ENCODE measurements around the gene PARP9. TPM values are rescaled to one million over a fixed set of nuclear protein-coding genes. Genes with fewer than 3 reads are reported as not detected.

Gene PARP9
- 5.0 to 6.1 TPM (median 5.3 TPM) in 5 replicates for total RNA-seq (2022; extraction: Qiagen RNA extraction; ENCODE audit: low read depth)

GRCh38 chr3:122564155-122564912, at the start of gene PARP9, which contains the start of gene DTX3L:
TSS of gene PARP9 (minus strand) at chr3:122564300. CDS start at chr3:122559620, 4,680 bp downstream.
TSS of gene DTX3L (plus strand) at chr3:122564338. CDS start at chr3:122564427, 89 bp downstream.

GRCh38 chr3:122577409-122578031, 13.4 kb upstream of the PARP9 start, which contains the start of gene PARP15:
TSS of gene PARP15 (plus strand) at chr3:122577650. CDS start at chr3:122577668, 18 bp downstream.

GRCh38 chr3:122514123-122515019, 49.7 kb downstream of the PARP9 start, which contains the start of gene KPNA1:
TSS of gene KPNA1 (minus strand) at chr3:122514939. CDS start at chr3:122496565, 18,374 bp downstream.

Other genes starting within 250 kb of the PARP9 start
- gene CSTA, start 239.1 kb downstream of the PARP9 start, total RNA-seq (2022; extraction: Qiagen RNA extraction; ENCODE audit: low read depth), result 0.73 to 1.7 TPM (median 1.1 TPM) in 5 replicates
- gene MIX23, start 181.1 kb downstream of the PARP9 start, total RNA-seq (2022; extraction: Qiagen RNA extraction; ENCODE audit: low read depth), result 50.2 to 74.6 TPM (median 53.1 TPM) in 5 replicates
- 34.6 to 39.7 TPM (median 36.4 TPM) in 5 replicates for gene FAM162A, start 180.1 kb downstream of the PARP9 start, total RNA-seq (2022; extraction: Qiagen RNA extraction; ENCODE audit: low read depth)
- 3.0 to 4.3 TPM (median 3.2 TPM) in 5 replicates for gene WDR5B, start 148.2 kb downstream of the PARP9 start, total RNA-seq (2022; extraction: Qiagen RNA extraction; ENCODE audit: low read depth)
- 57.8 to 72.4 TPM (median 61.4 TPM) in 5 replicates for gene KPNA1, start 49.4 kb downstream of the PARP9 start, total RNA-seq (2022; extraction: Qiagen RNA extraction; ENCODE audit: low read depth)
- gene DTX3L, start within 50 bp of the PARP9 start, total RNA-seq (2022; extraction: Qiagen RNA extraction; ENCODE audit: low read depth), result 7.2 to 11.6 TPM (median 8.2 TPM) in 5 replicates
- not detected in 5 replicates for gene PARP15, start 13.3 kb upstream of the PARP9 start, total RNA-seq (2022; extraction: Qiagen RNA extraction; ENCODE audit: low read depth)
- gene PARP14, start 116.5 kb upstream of the PARP9 start, total RNA-seq (2022; extraction: Qiagen RNA extraction; ENCODE audit: low read depth), result 9.2 to 13.2 TPM (median 10.1 TPM) in 5 replicates
- 6.2 to 7.1 TPM (median 6.6 TPM) in 5 replicates for gene HSPBAP1, start 229.5 kb upstream of the PARP9 start, total RNA-seq (2022; extraction: Qiagen RNA extraction; ENCODE audit: low read depth)
- gene SLC49A4, start 230.8 kb upstream of the PARP9 start, total RNA-seq (2022; extraction: Qiagen RNA extraction; ENCODE audit: low read depth), result 11.9 to 16.7 TPM (median 14.0 TPM) in 5 replicates